Hepatocyte (in vitro differentiated cells): ENCODE results near the gene HPSE2.

ENCODE experiments used
- EZH2 ChIP-seq: fragments of 200-600 bp; sonication (generic); IDR thresholded peaks from 2 replicates; pipeline ENCODE4 v1.6.1; 2016; ENCODE audit warnings: antibody characterized with exemption, mild to moderate bottlenecking, borderline replicate concordance
- EZH2phosphoT487 ChIP-seq: fragments of 200-600 bp; sonication (generic); IDR thresholded peaks from one replicate; pipeline ENCODE4 v1.6.1; 2018; ENCODE audit warnings: antibody characterized with exemption, mild to moderate bottlenecking, low read depth, moderate library complexity; ENCODE audit not compliant: unreplicated experiment, severe bottlenecking
- TF ChIP-seq, protein P1 (sequence below): fragments of 200-600 bp; sonication (generic); IDR thresholded peaks from 2 replicates; pipeline ENCODE4 v1.5.1; 2016; ENCODE audit warnings: antibody characterized with exemption, mild to moderate bottlenecking; ENCODE audit not compliant: poor library complexity

DNA sequence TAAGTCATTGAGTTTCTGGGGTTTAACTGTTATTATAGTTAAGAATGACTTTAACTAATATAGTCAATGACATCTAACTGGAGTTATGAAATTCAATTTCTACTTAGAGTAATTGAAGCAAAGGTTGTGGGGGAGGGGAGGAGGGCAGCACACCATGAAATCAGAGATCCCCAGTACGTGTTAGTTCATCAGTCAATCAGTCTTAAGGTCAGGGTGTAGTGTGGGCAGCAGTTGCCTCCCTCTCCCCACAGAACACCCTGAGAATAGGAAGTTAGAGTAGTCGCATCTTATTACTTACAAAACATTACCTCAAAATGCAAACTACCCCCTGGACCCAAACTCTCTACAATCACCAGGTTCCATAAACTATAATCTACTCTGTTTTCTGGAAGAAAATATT, 781.9 kb downstream of the HPSE2 start:
- TF ChIP-seq, protein P1, sequence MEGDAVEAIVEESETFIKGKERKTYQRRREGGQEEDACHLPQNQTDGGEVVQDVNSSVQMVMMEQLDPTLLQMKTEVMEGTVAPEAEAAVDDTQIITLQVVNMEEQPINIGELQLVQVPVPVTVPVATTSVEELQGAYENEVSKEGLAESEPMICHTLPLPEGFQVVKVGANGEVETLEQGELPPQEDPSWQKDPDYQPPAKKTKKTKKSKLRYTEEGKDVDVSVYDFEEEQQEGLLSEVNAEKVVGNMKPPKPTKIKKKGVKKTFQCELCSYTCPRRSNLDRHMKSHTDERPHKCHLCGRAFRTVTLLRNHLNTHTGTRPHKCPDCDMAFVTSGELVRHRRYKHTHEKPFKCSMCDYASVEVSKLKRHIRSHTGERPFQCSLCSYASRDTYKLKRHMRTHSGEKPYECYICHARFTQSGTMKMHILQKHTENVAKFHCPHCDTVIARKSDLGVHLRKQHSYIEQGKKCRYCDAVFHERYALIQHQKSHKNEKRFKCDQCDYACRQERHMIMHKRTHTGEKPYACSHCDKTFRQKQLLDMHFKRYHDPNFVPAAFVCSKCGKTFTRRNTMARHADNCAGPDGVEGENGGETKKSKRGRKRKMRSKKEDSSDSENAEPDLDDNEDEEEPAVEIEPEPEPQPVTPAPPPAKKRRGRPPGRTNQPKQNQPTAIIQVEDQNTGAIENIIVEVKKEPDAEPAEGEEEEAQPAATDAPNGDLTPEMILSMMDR: no peak
- TF ChIP-seq EZH2: no peak
- no peak for TF ChIP-seq EZH2phosphoT487
